Body of pancreas (tissue), 4 donors: Measurements from ENCODE around the gene GBGT1.

ENCODE experiments used
- POLR2A ChIP-seq, 3 donors: fragments of 450-650 bp; IDR thresholded peaks; one replicate each; pipeline ENCODE4 v1.6.1; 2016; ENCODE audit warnings: antibody characterized with exemption in 3 of 3, mild to moderate bottlenecking in 2 of 3
- TF ChIP-seq, protein P1 (sequence below), 7 experiments: fragments of 450-650 bp in 4 of 7; fragments of 200-600 bp in 3 of 7; sonication (generic) in 3 of 7; IDR thresholded peaks; one replicate each; pipeline ENCODE4 v1.5.1; 2016 to 2019; ENCODE audit warnings: antibody characterized with exemption in 7 of 7

DNA sequence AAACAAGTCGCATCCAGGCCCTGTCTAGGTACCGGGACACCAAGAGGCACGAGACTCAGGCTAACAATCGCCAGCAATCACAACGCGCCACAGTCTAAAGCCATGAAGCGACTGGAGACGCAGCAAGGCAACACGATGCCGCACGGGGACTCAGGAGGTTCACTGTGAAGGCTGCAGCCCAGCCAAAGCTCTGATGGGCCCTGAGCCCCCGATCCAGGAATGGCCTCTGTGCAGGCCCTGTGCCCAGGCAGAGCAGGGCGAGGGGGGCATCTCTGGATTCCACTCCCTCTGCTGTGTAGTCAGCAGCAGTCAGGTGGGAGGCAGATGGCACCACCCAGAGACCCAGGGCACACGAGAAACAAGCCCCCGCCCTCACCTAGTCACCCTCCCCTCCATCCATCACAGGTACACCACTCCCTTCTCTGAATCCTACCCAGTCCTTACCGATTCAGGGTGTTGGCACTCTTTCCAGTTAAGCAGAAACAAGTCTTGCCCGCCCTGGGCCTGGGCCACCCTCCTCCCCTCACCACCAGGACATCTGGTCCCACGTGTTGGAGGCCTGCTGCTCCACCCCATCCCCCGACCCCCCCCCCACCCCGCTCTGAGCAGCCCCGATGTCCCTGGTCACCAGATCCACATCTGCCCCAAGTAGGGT is 43.7 kb downstream of the GBGT1 start:
- TF ChIP-seq, protein P1, sequence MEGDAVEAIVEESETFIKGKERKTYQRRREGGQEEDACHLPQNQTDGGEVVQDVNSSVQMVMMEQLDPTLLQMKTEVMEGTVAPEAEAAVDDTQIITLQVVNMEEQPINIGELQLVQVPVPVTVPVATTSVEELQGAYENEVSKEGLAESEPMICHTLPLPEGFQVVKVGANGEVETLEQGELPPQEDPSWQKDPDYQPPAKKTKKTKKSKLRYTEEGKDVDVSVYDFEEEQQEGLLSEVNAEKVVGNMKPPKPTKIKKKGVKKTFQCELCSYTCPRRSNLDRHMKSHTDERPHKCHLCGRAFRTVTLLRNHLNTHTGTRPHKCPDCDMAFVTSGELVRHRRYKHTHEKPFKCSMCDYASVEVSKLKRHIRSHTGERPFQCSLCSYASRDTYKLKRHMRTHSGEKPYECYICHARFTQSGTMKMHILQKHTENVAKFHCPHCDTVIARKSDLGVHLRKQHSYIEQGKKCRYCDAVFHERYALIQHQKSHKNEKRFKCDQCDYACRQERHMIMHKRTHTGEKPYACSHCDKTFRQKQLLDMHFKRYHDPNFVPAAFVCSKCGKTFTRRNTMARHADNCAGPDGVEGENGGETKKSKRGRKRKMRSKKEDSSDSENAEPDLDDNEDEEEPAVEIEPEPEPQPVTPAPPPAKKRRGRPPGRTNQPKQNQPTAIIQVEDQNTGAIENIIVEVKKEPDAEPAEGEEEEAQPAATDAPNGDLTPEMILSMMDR (IDR thresholded peaks at IDR 0.05) = no peak
- no peak for TF ChIP-seq POLR2A (IDR thresholded peaks at IDR 0.05)
